Cardiac muscle cell (in vitro differentiated cells and primary cell): ENCODE results near the gene MPP1. TPM values are rescaled to one million over a fixed set of nuclear protein-coding genes. Genes with fewer than 3 reads are reported as not detected.

Source experiments
- DNase-seq, 2 donors: peaks; one replicate each; pipeline versions ENCODE4 v3.0.0 to v3.0.0-alpha.2; 2010 to 2017; ENCODE audit warnings: low read depth in 1 of 2, low spot score in 1 of 2
- H3K27ac ChIP-seq: fragments of 200-600 bp; sonication (generic); 2 replicates; pipeline ENCODE4 v1.5.1; 2016
- H3K27me3 ChIP-seq: fragments of 200-600 bp; sonication (generic); 2 replicates; pipeline ENCODE4 v1.6.0; 2016; ENCODE audit warnings: control low read depth
- H3K36me3 ChIP-seq: fragments of 200-600 bp; sonication (generic); 2 replicates; pipeline ENCODE4 v1.5.1; 2016; ENCODE audit warnings: control low read depth
- H3K4me1 ChIP-seq: fragments of 200-600 bp; sonication (generic); 2 replicates; pipeline ENCODE4 v1.8.1; 2017; ENCODE audit warnings: low read depth, mild to moderate bottlenecking, mixed run types
- H3K4me3 ChIP-seq: fragments of 200-600 bp; sonication (generic); 2 replicates; pipeline ENCODE4 v1.5.1; 2016; ENCODE audit warnings: mild to moderate bottlenecking
- H3K9me3 ChIP-seq: fragments of 200-600 bp; sonication (generic); 2 replicates; pipeline ENCODE4 v1.5.1; 2017; ENCODE audit warnings: low read depth, mild to moderate bottlenecking, control low read depth
- polyA plus RNA-seq: library from polyadenylated mRNA; unstranded; fragments of >200 nt; fragmentation: Nextera tagmentation; extraction: Ambion mirVana; gene quantifications from 2 replicates; pipeline ENCODE4 v1.2.1, GENCODE V29; 2016
- total RNA-seq: library from RNA; depleted of rRNA; stranded (reverse); fragments of >200 nt; gene quantifications from 2 replicates; pipeline ENCODE4 v1.2.3, GENCODE V29; 2016
- TF ChIP-seq, protein P1 (sequence below): IDR thresholded peaks from 2 replicates; pipeline ENCODE4 v1.5.1; 2012; ENCODE audit warnings: low read depth, mild to moderate bottlenecking, low read length

The MPP1 gene
- total and polyA plus RNA-seq, 2 experiments from 2014 or later: 22.5 to 28.5 TPM

- H3K27ac ChIP-seq: peak overlapping the region; percentile 23
- H3K27me3 ChIP-seq: no peaks in the 10 kb centered on the region
- H3K4me1 ChIP-seq: no peaks in the 10 kb centered on the region
- DNase-seq: peak in 1 of 2 donors; percentile 75
- H3K4me3 ChIP-seq: no peak overlapping the region
- H3K36me3 ChIP-seq: no peaks in the 10 kb centered on the region
- H3K9me3 ChIP-seq: no peaks in the 10 kb centered on the region
- TF ChIP-seq, protein P1, sequence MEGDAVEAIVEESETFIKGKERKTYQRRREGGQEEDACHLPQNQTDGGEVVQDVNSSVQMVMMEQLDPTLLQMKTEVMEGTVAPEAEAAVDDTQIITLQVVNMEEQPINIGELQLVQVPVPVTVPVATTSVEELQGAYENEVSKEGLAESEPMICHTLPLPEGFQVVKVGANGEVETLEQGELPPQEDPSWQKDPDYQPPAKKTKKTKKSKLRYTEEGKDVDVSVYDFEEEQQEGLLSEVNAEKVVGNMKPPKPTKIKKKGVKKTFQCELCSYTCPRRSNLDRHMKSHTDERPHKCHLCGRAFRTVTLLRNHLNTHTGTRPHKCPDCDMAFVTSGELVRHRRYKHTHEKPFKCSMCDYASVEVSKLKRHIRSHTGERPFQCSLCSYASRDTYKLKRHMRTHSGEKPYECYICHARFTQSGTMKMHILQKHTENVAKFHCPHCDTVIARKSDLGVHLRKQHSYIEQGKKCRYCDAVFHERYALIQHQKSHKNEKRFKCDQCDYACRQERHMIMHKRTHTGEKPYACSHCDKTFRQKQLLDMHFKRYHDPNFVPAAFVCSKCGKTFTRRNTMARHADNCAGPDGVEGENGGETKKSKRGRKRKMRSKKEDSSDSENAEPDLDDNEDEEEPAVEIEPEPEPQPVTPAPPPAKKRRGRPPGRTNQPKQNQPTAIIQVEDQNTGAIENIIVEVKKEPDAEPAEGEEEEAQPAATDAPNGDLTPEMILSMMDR: no peak
These were observed 19.6 kb downstream of the MPP1 start for GRCh38 chrX:154785716-154786115.

- no peak for DNase-seq
- H3K4me3 ChIP-seq: no peak overlapping the region
- H3K27me3 ChIP-seq: no peaks in the 10 kb centered on the region
- no peak overlapping the region for H3K27ac ChIP-seq
- no peaks in the 10 kb centered on the region for H3K9me3 ChIP-seq
- H3K36me3 ChIP-seq: no peaks in the 10 kb centered on the region
- no peaks in the 10 kb centered on the region for H3K4me1 ChIP-seq
- TF ChIP-seq, protein P1: no peak
These were observed 20.9 kb downstream of the MPP1 start for GRCh38 chrX:154784149-154784995.

GRCh38 chrX:154780968-154781367 is 24.3 kb downstream of the MPP1 start:
- no peaks in the 10 kb centered on the region for H3K4me1 ChIP-seq
- H3K4me3 ChIP-seq: no peak overlapping the region

GRCh38 chrX:154779261-154779660 is 26.0 kb downstream of the MPP1 start:
- DNase-seq: peak in 1 of 2 donors; percentile 51
- TF ChIP-seq, protein P1: no peak
- H3K4me3 ChIP-seq: no peak overlapping the region
- H3K9me3 ChIP-seq: no peaks in the 10 kb centered on the region
- no peaks in the 10 kb centered on the region for H3K27me3 ChIP-seq
- peaks cover 8% of the 10 kb centered on the region for H3K36me3 ChIP-seq
- H3K27ac ChIP-seq: no peak overlapping the region
- H3K4me1 ChIP-seq: no peaks in the 10 kb centered on the region

More at GRCh38 chrX:154780968-154781367, 24.3 kb downstream of the MPP1 start:
- no peaks in the 10 kb centered on the region for H3K27me3 ChIP-seq
- TF ChIP-seq, protein P1: no peak
- DNase-seq: no peak
- no peaks in the 10 kb centered on the region for H3K9me3 ChIP-seq
- no peak overlapping the region for H3K27ac ChIP-seq
- peaks cover 6% of the 10 kb centered on the region for H3K36me3 ChIP-seq

DNA sequence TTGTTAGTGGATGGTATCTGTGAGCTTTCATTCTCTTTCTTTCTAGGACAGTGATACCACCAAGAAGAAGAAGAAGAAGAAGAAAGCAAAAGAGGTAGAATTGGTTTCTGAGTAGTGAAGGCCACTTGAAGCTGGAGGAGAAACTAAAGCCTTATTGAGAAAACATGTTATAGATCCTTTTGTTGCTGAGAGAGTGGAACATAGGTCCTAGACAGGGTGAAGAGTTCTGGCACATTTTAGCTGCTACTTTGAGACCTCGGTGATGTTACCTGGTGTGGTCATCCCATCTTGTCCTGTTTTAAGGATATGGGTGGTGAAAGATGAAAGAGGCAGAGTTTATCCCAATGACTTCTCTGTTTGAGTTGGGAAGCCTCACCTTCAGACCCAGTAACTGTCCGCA is 28.5 kb downstream of the MPP1 start:
- no peaks in the 10 kb centered on the region for H3K4me1 ChIP-seq
- TF ChIP-seq, protein P1: no peak
- no peak overlapping the region for H3K27ac ChIP-seq
- H3K9me3 ChIP-seq: no peaks in the 10 kb centered on the region
- no peaks in the 10 kb centered on the region for H3K27me3 ChIP-seq
- DNase-seq: no peak
- peaks cover 8% of the 10 kb centered on the region for H3K36me3 ChIP-seq
- H3K4me3 ChIP-seq: no peak overlapping the region
